ENCODE results near the gene POLR1A. TPM values are rescaled to one million over a fixed set of nuclear protein-coding genes. Genes with fewer than 3 reads are reported as not detected.

POLR1A gene
- polyA plus RNA-seq, 2 of the 4 experiments (the other 2 are of a cell fraction): 22.8 to 55.7 TPM

DNA sequence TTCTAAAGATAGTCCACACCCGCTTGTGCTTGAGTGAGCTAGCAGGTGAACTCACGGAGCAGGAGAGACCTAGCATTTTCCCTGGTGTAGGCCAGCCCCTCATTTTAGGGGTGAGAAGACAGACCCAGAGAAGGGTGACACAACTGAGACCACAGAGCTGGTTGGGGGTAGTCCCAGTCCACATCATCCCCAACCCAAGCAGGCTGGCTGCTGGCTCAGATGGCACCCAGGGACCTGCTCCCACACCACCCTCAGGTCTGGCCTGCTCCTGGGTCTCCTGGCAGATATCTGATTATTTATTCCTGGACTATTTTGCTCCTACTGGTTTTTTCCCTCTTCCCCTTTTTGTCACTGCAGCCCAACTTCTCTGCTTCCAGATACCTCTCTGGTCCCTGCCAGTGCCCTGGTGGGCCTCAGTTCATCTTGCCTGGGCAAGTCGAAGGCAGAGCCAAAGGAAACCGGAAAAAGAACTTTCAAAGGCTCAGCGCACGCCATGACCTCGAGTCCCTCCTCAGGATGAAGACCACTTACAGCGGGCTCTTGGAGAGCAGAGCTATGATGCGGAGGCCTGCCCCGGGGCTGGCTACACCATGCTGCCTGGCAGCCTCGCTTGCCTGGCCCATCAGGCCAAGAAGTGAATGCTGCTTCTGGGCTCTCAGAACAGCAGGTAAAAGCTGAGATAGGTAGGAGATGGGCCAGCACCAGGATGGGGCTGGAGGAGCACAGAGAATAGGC is 72.7 kb downstream of the POLR1A start:
- no peaks in the 10 kb centered on the region for H3K9me3 ChIP-seq
- DNase-seq (ENCODE audit: low read depth in 1 of 2, low spot score in 1 of 2) (no peak), ATAC-seq (no peak), FAIRE-seq (no peak)
- ChIA-PET POLR2A (no interaction called here), CTCF (interaction anchor here (0.9 to 6.9 kb wide), 4 partner anchors 11 to 206 kb away, joined by 3 to 57 read pairs (median 24); no protein-coding TSS in a partner anchor)
- H3K4me1 ChIP-seq: peaks cover 15% of the 10 kb centered on the region; the same call in 2 of the 3 replicates
- 94% methylated on average over 11 of the region's 11 CpGs for WGBS (ENCODE audit: missing lambda C conversion rate)
- no peak overlapping the region for H3K4me3 ChIP-seq
- H3K27ac ChIP-seq: peak overlapping the region in 1 of 2 experiments; percentile 17; a peak in 1 of 6 replicates
- TF ChIP-seq, protein P1, sequence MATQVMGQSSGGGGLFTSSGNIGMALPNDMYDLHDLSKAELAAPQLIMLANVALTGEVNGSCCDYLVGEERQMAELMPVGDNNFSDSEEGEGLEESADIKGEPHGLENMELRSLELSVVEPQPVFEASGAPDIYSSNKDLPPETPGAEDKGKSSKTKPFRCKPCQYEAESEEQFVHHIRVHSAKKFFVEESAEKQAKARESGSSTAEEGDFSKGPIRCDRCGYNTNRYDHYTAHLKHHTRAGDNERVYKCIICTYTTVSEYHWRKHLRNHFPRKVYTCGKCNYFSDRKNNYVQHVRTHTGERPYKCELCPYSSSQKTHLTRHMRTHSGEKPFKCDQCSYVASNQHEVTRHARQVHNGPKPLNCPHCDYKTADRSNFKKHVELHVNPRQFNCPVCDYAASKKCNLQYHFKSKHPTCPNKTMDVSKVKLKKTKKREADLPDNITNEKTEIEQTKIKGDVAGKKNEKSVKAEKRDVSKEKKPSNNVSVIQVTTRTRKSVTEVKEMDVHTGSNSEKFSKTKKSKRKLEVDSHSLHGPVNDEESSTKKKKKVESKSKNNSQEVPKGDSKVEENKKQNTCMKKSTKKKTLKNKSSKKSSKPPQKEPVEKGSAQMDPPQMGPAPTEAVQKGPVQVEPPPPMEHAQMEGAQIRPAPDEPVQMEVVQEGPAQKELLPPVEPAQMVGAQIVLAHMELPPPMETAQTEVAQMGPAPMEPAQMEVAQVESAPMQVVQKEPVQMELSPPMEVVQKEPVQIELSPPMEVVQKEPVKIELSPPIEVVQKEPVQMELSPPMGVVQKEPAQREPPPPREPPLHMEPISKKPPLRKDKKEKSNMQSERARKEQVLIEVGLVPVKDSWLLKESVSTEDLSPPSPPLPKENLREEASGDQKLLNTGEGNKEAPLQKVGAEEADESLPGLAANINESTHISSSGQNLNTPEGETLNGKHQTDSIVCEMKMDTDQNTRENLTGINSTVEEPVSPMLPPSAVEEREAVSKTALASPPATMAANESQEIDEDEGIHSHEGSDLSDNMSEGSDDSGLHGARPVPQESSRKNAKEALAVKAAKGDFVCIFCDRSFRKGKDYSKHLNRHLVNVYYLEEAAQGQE (IDR thresholded peaks at IDR 0.05): no peak
- TF ChIP-seq CEBPB (IDR thresholded peaks at IDR 0.05) (no peak), ZNF302 (CRISPR knock-in tag; IDR thresholded peaks at IDR 0.05) (no peak), EHMT2 (IDR thresholded peaks at IDR 0.05; ENCODE audit: low read depth) (no peak), ESRRA (IDR thresholded peaks at IDR 0.05; ENCODE audit: borderline replicate concordance, low read length) (no peak), BHLHE40 (IDR thresholded peaks at IDR 0.05; ENCODE audit: low read depth, low read length) (no peak), SMC3 (IDR thresholded peaks at IDR 0.05) (no peak), HMGXB4 (CRISPR knock-in tag; IDR thresholded peaks at IDR 0.05; ENCODE audit: borderline replicate concordance) (no peak), HOXB5 (CRISPR knock-in tag; IDR thresholded peaks at IDR 0.05) (no peak), HDAC2 (IDR thresholded peaks at IDR 0.05) (no peak), MAFK (IDR thresholded peaks at IDR 0.05; ENCODE audit: partially characterized antibody) (no peak), CTCF (IDR thresholded peaks at IDR 0.05) (no peak), E2F6 (IDR thresholded peaks at IDR 0.05; ENCODE audit: borderline replicate concordance, low read depth) (no peak)
- H3K4me2 ChIP-seq: no peak overlapping the region

GRCh38 chr2:86031606-86032005 is 74.1 kb downstream of the POLR1A start:
- 97% methylated on average over 4 of the region's 4 CpGs for WGBS (ENCODE audit: missing lambda C conversion rate)
- Histone ChIP-seq H3K4me3 (no peak overlapping the region), H3K9me3 (no peaks in the 10 kb centered on the region), H3K27ac (no peak overlapping the region), H3K4me2 (no peak overlapping the region), H3K4me1 (peaks cover 11% of the 10 kb centered on the region; the same call in 2 of the 3 replicates)
- no peak for DNase-seq (ENCODE audit: low read depth in 1 of 2, low spot score in 1 of 2)
- no peak for FAIRE-seq
- ChIA-PET POLR2A (no interaction called here), CTCF (interaction anchor here (1.3 to 6.9 kb wide), 2 partner anchors 47 to 204 kb away, joined by 4 to 57 read pairs; no protein-coding TSS in a partner anchor)
- ATAC-seq: no peak
- TF ChIP-seq ESRRA (IDR thresholded peaks at IDR 0.05; ENCODE audit: borderline replicate concordance, low read length) (no peak), POLR2AphosphoS2 (conservative IDR thresholded peaks at IDR 0.05; ENCODE audit: low read length) (no peak), EHF (CRISPR knock-in tag; IDR thresholded peaks at IDR 0.05) (no peak), FOSL2 (IDR thresholded peaks at IDR 0.05) (no peak), FOSL2 (CRISPR knock-in tag; IDR thresholded peaks at IDR 0.05) (no peak), HEYL (CRISPR knock-in tag; IDR thresholded peaks at IDR 0.05) (no peak), HMGXB4 (CRISPR knock-in tag; IDR thresholded peaks at IDR 0.05; ENCODE audit: borderline replicate concordance) (no peak), ZSCAN20 (CRISPR knock-in tag; IDR thresholded peaks at IDR 0.05) (no peak)
- TF ChIP-seq, protein P2, sequence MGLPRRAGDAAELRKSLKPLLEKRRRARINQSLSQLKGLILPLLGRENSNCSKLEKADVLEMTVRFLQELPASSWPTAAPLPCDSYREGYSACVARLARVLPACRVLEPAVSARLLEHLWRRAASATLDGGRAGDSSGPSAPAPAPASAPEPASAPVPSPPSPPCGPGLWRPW (IDR thresholded peaks at IDR 0.05): no peak

Data from A549 (cell line).